DMS53 treated with DMSO at 0.1 percent for 48 hours (cell line): ENCODE measurements around the gene MAST1.
A peak's percentile ranks its signal among the peaks of the same experiment; 100 is the strongest.
"Not testable (repeated sequence)": the region's sequence is repeated elsewhere in the genome, so short reads cannot be mapped to it uniquely, and the experiment has no call there.

Experiments used
- DNase-seq: peaks from one replicate; lab custom pipeline; 2025; ENCODE audit not compliant: unreplicated experiment; lab: John Stamatoyannopoulos, UW

The MAST1 gene

DNA sequence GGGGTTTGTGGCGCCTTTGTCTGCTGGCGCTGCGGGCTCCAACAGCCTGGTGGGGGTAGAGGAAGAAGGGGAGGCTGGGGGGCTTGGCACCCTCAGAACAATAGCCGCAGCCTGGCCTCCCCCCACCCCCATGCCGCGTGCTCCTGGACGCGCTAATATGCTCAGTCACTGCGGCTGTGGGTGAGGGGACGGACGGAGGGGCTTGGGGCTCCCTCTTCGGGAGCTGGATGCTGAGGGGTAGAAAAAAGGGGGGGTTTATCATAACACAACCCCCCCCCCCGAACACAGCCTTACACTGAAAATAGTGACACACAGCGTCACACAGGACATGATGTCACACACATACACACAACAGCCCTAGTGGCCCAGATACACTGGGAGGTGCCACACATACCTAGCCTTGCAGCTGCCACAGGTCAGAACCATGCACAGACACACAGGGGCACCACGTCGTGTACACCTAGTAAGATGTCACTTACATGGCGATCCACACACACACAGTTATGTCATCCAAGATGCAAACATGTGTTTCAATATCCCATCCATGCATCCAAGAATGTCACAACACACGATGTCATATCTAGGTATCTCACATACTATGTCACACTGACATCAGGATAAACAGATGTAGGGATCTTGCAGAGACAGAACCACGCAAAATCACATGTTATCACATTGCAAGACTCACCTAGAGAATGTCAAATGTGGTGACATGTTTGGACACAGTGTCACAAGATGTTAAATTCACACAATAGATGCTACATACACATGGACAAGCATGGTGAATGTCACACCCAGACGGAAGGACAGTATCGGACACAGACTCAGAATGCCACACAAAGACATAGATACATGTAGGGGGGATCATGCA lies 806 bp downstream of the MAST1 start:
- no peak for DNase-seq

DNA sequence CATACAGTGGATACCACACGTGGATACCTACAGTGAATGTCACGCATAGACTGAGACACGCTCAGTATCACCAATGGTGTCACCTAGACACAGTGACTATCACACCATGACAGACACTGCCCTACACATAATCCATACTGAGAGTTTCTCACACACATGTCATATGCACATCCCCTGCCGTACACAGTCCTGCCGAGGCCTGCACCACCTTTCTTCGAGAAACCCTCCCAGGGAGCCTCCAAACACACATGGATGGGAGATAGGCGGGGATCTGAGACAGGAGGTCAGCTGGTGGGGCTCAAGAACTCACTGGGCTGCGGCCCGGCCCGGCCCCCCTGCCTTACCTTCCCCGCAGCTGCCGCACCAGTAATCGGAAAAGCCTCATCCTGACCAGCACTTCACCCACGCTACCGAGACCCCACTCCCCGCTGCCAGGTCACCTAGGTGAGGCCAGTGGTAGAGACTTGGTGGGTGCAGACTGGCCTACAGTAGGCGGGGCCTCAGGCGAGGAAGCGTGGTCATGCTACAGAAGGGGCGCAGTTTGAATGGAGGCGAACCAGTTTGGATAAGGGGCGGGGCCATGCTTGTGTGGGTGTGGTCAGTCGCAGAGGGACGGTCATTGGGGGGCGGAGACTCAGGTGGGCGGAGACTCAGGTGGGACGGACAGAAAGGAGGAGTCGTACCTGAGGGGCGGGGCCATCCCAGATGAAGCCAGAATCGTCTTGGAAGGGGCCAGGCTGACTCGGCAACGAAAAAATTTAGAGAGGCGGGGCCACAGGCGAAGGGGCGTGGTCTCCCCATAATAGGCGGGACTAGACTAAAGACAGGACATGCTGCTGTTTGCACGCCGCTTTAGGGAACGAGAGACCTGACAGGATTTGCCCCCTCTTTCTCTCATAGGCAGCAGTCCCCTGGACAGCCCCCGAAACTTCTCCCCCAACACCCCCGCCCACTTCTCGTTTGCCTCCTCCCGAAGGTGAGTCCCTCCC lies 2.1 kb downstream of the MAST1 start:
- no peak for DNase-seq

DNA sequence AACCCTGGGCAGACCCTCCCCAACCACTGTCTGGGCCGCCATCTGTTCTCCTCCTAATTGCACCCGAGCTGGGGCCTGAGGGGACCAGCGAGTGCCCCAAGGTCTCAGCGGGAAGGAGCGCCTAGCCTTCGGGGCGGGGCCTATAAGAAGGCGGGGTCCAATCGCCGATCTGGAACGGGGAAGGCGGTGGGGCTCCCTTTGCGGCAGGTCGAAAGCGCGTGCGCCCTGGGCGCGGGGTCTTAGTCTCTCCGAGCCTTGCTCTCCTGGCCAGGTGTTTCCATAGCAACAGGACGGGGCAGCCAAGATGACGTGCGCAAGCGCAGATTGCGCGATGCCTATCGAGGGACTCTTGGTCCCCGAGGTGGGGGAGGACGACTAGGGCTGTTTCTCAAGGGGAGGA lies 2.8 kb downstream of the MAST1 start:
- DNase-seq = no peak

- DNase-seq = no peak
These were observed 4.2 kb downstream of the MAST1 start for GRCh38 chr19:12842511-12842910.

GRCh38 chr19:12843328-12843727 lies 5.0 kb downstream of the MAST1 start:
- DNase-seq = no peak

GRCh38 chr19:12843999-12844732 lies 5.9 kb downstream of the MAST1 start:
- no peak for DNase-seq

GRCh38 chr19:12846613-12847012 lies 8.3 kb downstream of the MAST1 start:
- DNase-seq = not testable (repeated sequence)

DNA sequence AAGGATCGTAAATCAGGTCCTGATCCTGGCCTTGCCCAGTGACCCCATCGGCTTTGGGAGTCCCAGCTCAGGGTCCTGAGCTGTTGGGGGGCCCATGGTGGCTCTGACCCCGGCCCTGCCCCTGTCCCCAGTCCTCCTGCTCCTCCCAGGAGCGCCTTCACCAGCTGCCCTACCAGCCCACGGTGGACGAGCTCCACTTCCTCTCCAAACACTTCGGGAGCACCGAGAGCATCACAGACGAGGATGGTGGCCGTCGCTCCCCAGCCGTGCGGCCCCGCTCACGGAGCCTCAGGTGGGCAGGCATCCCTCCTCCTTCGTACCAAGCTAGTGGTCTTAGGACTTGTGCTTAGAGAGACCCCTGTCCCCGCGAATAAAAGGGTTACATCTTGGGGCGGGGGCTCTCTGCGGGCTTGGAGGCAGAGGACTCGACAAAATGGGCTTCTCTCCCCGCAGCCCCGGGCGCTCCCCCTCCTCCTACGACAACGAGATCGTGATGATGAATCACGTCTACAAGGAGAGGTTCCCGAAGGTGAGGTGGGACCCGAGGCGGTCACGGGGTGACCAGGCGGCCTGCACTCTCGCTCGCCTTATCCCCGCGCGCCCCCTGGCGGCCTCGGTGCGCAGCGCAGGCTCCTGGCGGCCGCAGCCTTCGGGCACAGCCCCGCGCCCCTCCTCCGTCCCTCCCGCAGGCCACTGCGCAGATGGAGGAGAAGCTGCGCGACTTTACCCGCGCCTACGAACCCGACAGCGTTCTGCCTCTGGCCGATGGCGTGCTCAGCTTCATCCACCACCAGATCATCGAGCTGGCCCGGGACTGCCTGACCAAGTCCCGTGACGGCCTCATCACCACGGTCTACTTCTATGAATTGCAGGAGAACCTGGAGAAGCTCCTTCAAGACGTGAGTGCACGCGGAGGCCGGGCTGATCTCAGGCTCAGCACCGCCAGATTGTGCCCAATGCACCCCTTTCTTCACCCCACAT lies 9.1 kb downstream of the MAST1 start:
- DNase-seq = peak; percentile 33

- DNase-seq = no peak
These were observed 18.3 kb downstream of the MAST1 start for GRCh38 chr19:12856653-12857052.

- DNase-seq = no peak
These were observed 20.0 kb downstream of the MAST1 start for GRCh38 chr19:12858041-12858928.

DNA sequence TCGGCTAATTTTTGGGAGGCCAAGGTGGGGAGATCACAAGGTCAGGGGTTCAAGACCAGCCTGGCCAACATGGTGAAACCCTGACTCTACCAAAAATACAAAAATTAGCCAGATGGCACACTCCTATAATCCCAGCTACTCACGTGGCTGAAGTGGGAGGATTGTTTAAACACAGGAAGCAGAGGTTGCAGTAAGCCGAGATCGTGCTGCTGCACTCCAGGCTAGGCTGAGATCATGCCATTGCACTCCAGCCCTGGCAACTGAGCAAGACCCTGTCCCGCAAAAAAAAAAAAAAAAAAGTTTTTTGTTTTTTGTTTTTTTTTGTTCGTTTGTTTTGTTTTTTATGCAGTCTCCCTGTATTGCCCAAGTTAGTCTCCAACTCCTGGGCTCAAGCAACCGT lies 21.2 kb downstream of the MAST1 start:
- DNase-seq = no peak

DNA sequence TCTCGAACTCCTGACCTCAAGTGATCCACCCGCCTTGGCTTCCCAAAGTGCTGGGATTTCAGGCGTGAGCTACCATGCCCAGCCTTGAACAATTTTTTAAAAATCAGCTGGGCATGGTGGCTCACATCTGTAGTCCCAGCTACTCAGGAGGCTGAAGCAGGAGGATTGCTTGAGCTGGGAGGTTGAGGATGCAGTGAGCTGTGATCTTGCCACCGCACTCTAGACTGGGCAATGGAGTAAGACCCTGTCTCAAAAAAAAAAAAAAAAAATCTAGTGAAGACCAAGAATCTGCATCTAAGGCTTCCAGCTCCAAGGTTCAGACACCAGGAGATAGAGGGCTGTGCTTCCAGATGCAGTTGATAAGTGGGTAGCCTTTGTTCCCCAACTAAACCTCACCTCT lies 25.8 kb downstream of the MAST1 start:
- no peak for DNase-seq

DNA sequence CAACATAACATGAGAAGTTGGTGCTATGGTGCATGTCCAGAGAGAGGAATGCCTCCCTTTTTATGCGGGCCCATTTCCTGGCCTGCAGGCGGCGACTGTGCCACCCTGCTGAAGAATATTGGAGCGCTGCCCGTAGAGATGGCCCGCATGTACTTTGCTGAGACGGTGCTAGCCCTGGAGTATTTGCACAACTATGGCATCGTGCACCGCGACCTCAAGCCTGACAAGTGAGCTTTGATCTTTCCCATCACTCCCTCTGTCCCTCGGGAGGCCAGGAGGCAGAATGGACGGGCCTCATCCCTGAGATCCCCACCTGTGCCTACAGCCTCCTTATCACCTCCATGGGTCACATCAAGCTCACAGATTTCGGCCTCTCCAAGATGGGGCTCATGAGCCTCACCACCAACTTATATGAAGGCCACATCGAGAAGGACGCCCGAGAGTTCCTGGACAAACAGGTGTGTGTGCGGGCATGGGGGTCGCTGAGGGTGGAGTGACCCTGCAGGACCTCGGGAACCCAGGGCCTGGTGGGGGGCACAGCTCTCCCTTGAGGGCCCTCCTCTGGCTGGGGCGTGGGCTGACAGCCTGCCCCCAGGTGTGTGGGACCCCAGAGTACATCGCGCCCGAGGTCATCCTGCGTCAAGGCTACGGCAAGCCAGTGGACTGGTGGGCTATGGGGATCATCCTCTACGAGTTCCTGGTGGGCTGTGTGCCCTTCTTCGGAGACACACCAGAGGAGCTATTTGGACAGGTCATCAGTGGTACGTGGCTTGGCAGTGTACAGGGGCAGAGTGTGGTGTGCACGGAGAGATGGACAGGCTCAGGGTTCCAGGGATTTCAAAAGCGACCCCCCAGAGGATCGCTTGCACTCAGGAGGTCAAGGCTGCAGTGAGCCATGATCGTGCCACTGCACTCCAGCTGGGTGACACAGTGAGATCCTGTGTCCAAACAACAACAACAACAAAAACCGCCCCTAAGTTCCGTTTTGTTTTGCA lies 26.7 kb downstream of the MAST1 start:
- no peak for DNase-seq

DNA sequence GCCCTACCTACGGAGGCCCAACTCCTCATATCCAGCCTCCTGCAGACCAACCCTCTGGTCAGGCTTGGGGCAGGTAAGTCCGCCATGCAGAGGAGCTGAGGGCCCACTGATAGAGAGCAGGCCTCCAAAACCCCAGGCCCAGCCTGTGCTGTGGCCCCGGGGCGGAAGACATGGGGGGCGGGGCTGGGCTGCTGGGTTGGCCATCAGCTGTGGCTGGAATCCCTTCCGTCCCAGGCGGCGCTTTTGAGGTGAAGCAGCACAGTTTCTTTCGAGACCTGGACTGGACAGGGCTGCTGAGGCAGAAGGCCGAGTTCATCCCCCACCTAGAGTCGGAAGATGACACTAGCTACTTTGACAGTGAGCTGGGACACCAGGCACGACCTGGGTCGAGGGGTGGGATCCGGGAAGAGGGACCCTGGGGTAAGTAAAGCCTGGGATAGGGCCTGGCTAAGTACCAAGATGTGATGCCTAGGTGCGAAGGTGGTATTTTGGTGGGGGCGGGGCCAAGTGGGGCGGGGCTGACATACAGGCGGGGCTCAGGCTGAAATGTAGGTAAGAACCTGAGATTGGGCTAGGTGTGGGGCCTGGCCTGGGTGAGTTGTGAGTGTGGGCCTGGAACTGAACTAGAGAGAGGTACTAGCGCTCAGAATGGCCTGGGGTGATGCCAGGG lies 27.6 kb downstream of the MAST1 start:
- DNase-seq = no peak

DNA sequence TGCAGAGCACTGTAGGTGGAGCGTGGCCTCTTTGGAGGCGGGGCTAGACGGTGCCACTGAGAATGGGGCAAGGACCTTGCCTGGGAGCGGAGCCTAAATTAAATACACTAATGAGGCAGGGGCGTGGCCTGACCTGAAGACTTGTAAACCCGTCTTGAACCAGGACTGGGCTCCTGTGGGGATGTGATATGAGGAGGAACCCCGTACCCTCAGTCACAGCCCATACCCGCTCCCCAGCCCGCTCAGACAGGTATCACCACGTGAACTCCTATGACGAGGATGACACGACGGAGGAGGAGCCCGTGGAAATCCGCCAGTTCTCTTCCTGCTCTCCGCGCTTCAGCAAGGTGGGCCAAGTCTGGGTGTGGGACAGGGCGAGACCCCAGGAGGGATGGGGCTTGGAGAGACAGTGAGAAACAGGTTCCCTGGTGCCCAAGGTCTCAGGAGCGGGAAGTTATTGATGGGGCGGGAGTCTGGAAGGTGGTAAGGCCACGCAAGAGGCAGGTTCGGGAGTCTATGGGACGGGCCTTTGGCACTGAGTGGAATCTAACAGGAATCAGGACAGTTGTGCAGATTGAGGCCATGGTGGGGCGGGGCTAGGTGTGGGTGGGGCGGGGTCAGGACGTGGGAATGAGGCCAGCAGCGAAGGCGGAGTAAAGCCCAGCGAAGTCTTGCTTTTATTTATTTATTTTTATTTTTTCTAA lies 28.3 kb downstream of the MAST1 start:
- DNase-seq = no peak
